CD8-positive, alpha-beta memory T cell (primary cell): ENCODE data around the gene FRMD4A. TPM values are rescaled to one million over a fixed set of nuclear protein-coding genes. Genes with fewer than 3 reads are reported as not detected.

Source experiments
- CTCF ChIA-PET: fragments of 350-600 bp; sonication (Branson Sonifier 250); formaldehyde crosslinking; loops from one replicate; lab custom pipeline; 2021; ENCODE audit warnings: antibody characterized with exemption; lab: Charles Lee
- POLR2A ChIA-PET: fragments of 350-600 bp; sonication (Branson Sonifier 250); formaldehyde crosslinking; loops from one replicate; lab custom pipeline; 2021; ENCODE audit warnings: antibody characterized with exemption; lab: Charles Lee
- DNase-seq, 5 donors: peaks; one replicate each; pipeline versions ENCODE4 v3.0.0 to v3.0.0-alpha.2; 2020 to 2022; ENCODE audit warnings: mixed read lengths in 1 of 5
- H3K27ac ChIP-seq: one replicate; pipeline ENCODE4 v1.7.0; 2013; ENCODE audit warnings: low read depth, mild to moderate bottlenecking, low read length, moderate library complexity
- H3K27me3 ChIP-seq: 2 replicates; pipeline ENCODE4 v1.7.0; 2013; ENCODE audit warnings: low read length, mild to moderate bottlenecking; ENCODE audit not compliant: insufficient read depth, poor library complexity, severe bottlenecking
- H3K36me3 ChIP-seq: 2 replicates; pipeline ENCODE4 v1.7.0; 2013; ENCODE audit warnings: mild to moderate bottlenecking, low read length, moderate library complexity; ENCODE audit not compliant: insufficient read depth
- H3K4me1 ChIP-seq: 2 replicates; pipeline ENCODE4 v1.7.0; 2013; ENCODE audit warnings: mild to moderate bottlenecking, low read length, moderate library complexity; ENCODE audit not compliant: insufficient read depth
- H3K4me3 ChIP-seq: 2 replicates; pipeline ENCODE4 v1.7.0; 2013; ENCODE audit warnings: mild to moderate bottlenecking, low read length
- H3K9me3 ChIP-seq: 2 replicates; pipeline ENCODE4 v1.7.0; 2013; ENCODE audit warnings: mild to moderate bottlenecking, low read length
- H3K27ac Mint-ChIP-seq, 8 donors: one replicate each; pipeline ENCODE4 v1.8.0; 2020 to 2021; ENCODE audit warnings: mixed read lengths in 8 of 8, mild to moderate bottlenecking in 6 of 8, inconsistent platforms in 3 of 8, moderate library complexity in 3 of 8
- H3K27me3 Mint-ChIP-seq, 2 donors: one replicate each; pipeline ENCODE4 v1.8.0; 2020 to 2021; ENCODE audit warnings: mixed read lengths in 2 of 2, mild to moderate bottlenecking in 1 of 2, moderate library complexity in 1 of 2
- H3K36me3 Mint-ChIP-seq, 3 donors: one replicate each; pipeline ENCODE4 v1.8.0; 2020 to 2021; ENCODE audit warnings: mixed read lengths in 3 of 3, inconsistent platforms in 1 of 3, mild to moderate bottlenecking in 1 of 3
- H3K4me1 Mint-ChIP-seq, 3 donors: one replicate each; pipeline ENCODE4 v1.8.0; 2020 to 2021; ENCODE audit warnings: mixed read lengths in 3 of 3, inconsistent platforms in 1 of 3, mild to moderate bottlenecking in 1 of 3
- H3K4me3 Mint-ChIP-seq, 7 donors: one replicate each; pipeline ENCODE4 v1.8.0; 2020 to 2021; ENCODE audit warnings: mixed read lengths in 7 of 7, mild to moderate bottlenecking in 6 of 7, moderate library complexity in 4 of 7, inconsistent platforms in 2 of 7
- H3K9me3 Mint-ChIP-seq, 5 donors: one replicate each; pipeline ENCODE4 v1.8.0; 2020 to 2022; ENCODE audit warnings: mixed read lengths in 5 of 5, mild to moderate bottlenecking in 3 of 5, moderate library complexity in 2 of 5, inconsistent platforms in 1 of 5
- polyA plus RNA-seq: library from polyadenylated mRNA; unstranded; fragments of 300-500 nt; fragmentation: Illumina TruSeq; gene quantifications from one replicate; pipeline ENCODE4 v1.2.3, GENCODE V29; 2021
- total RNA-seq, 2 experiments: library from RNA; stranded (reverse); gene quantifications; one replicate each; pipeline ENCODE4 v1.2.3, GENCODE V29; 2021

The FRMD4A gene
- total and polyA plus RNA-seq, 3 experiments from 2014 or later = 0.21 to 2.7 (median 2.1) TPM

GRCh38 chr10:13617116-13617515 is 713.6 kb downstream of the FRMD4A start:
- no peak overlapping the region for H3K4me3 ChIP-seq
- DNase-seq = no peak
- Mint-ChIP-seq H3K27me3 (no peaks in the 10 kb centered on the region), H3K36me3 (peaks cover 20 to 93% (median 31%) of the 10 kb centered on the region in 3 donors), H3K27ac (no peak overlapping the region), H3K4me3 (no peak overlapping the region), H3K4me1 (peaks cover 0 to 2% (median 0%) of the 10 kb centered on the region in 3 donors), H3K9me3 (no peaks in the 10 kb centered on the region)
- H3K36me3 ChIP-seq = peaks cover 26% of the 10 kb centered on the region
- no peaks in the 10 kb centered on the region for H3K4me1 ChIP-seq
- H3K27me3 ChIP-seq = no peaks in the 10 kb centered on the region
- POLR2A ChIA-PET = no interaction called here
- no peaks in the 10 kb centered on the region for H3K9me3 ChIP-seq
- H3K27ac ChIP-seq = no peak overlapping the region
- CTCF ChIA-PET = interaction anchor here (1.4 kb wide), 1 partner anchor 42 kb away, joined by 3 read pairs; no protein-coding TSS in a partner anchor

- H3K4me3 Mint-ChIP-seq = no peak overlapping the region
- H3K36me3 ChIP-seq = peaks cover 28% of the 10 kb centered on the region
- H3K9me3 ChIP-seq = no peaks in the 10 kb centered on the region
- no peaks in the 10 kb centered on the region for H3K27me3 Mint-ChIP-seq
- H3K27me3 ChIP-seq = no peaks in the 10 kb centered on the region
- peaks cover 0 to 3% (median 0%) of the 10 kb centered on the region in 3 donors for H3K4me1 Mint-ChIP-seq
- peaks cover 20 to 92% (median 35%) of the 10 kb centered on the region in 3 donors for H3K36me3 Mint-ChIP-seq
- no peak overlapping the region for H3K27ac ChIP-seq
- no peak overlapping the region for H3K4me3 ChIP-seq
- no peaks in the 10 kb centered on the region for H3K9me3 Mint-ChIP-seq
- no peak overlapping the region for H3K27ac Mint-ChIP-seq
- ChIA-PET POLR2A (no interaction called here), CTCF (no interaction called here)
- no peaks in the 10 kb centered on the region for H3K4me1 ChIP-seq
- DNase-seq = no peak
These were observed 714.9 kb downstream of the FRMD4A start for GRCh38 chr10:13615650-13616300.

GRCh38 chr10:13614530-13615332 is 716.0 kb downstream of the FRMD4A start:
- CTCF ChIA-PET = no interaction called here
- Histone ChIP-seq H3K4me1 (no peaks in the 10 kb centered on the region), H3K27ac (no peak overlapping the region), H3K4me3 (no peak overlapping the region), H3K27me3 (no peaks in the 10 kb centered on the region), H3K36me3 (peaks cover 32% of the 10 kb centered on the region), H3K9me3 (no peaks in the 10 kb centered on the region)
- no peak for DNase-seq
- H3K4me3 Mint-ChIP-seq = no peak overlapping the region
- H3K4me1 Mint-ChIP-seq = peaks cover 0 to 4% (median 0%) of the 10 kb centered on the region in 3 donors
- no peaks in the 10 kb centered on the region for H3K9me3 Mint-ChIP-seq
- peaks cover 23 to 93% (median 42%) of the 10 kb centered on the region in 3 donors for H3K36me3 Mint-ChIP-seq
- POLR2A ChIA-PET = no interaction called here
- H3K27ac Mint-ChIP-seq = no peak overlapping the region
- H3K27me3 Mint-ChIP-seq = no peaks in the 10 kb centered on the region

GRCh38 chr10:13613519-13613918 is 717.2 kb downstream of the FRMD4A start:
- H3K4me3 ChIP-seq = no peak overlapping the region
- no peak for DNase-seq
- H3K9me3 ChIP-seq = no peaks in the 10 kb centered on the region
- no peak overlapping the region for H3K27ac ChIP-seq
- H3K27me3 ChIP-seq = no peaks in the 10 kb centered on the region
- no peaks in the 10 kb centered on the region for H3K4me1 ChIP-seq
- H3K27ac Mint-ChIP-seq = no peak overlapping the region
- peaks cover 0 to 4% (median 0%) of the 10 kb centered on the region in 3 donors for H3K4me1 Mint-ChIP-seq
- POLR2A ChIA-PET = no interaction called here
- H3K36me3 ChIP-seq = peaks cover 40% of the 10 kb centered on the region
- H3K36me3 Mint-ChIP-seq = peaks cover 23 to 93% (median 43%) of the 10 kb centered on the region in 3 donors
- no peaks in the 10 kb centered on the region for H3K9me3 Mint-ChIP-seq
- no peak overlapping the region for H3K4me3 Mint-ChIP-seq
- CTCF ChIA-PET = interaction anchor here (0.5 kb wide), 1 partner anchor 32 kb away, joined by 3 read pairs; no protein-coding TSS in a partner anchor
- no peaks in the 10 kb centered on the region for H3K27me3 Mint-ChIP-seq

GRCh38 chr10:13612654-13613373 is 717.9 kb downstream of the FRMD4A start:
- H3K4me3 Mint-ChIP-seq = no peak overlapping the region
- peaks cover 21 to 93% (median 42%) of the 10 kb centered on the region in 3 donors for H3K36me3 Mint-ChIP-seq
- H3K27me3 Mint-ChIP-seq = no peaks in the 10 kb centered on the region
- Histone ChIP-seq H3K4me1 (no peaks in the 10 kb centered on the region), H3K27me3 (no peaks in the 10 kb centered on the region), H3K4me3 (no peak overlapping the region), H3K9me3 (no peaks in the 10 kb centered on the region), H3K36me3 (peaks cover 42% of the 10 kb centered on the region), H3K27ac (no peak overlapping the region)
- DNase-seq = no peak
- ChIA-PET CTCF (interaction anchor here (0.5 to 0.7 kb wide), 2 partner anchors 32 to 601 kb away, joined by 3 read pairs; no protein-coding TSS in a partner anchor), POLR2A (no interaction called here)
- no peaks in the 10 kb centered on the region for H3K9me3 Mint-ChIP-seq
- peaks cover 0 to 4% (median 0%) of the 10 kb centered on the region in 3 donors for H3K4me1 Mint-ChIP-seq
- no peak overlapping the region for H3K27ac Mint-ChIP-seq

- Histone ChIP-seq H3K27ac (no peak overlapping the region), H3K4me3 (no peak overlapping the region), H3K36me3 (peaks cover 42% of the 10 kb centered on the region), H3K4me1 (no peaks in the 10 kb centered on the region), H3K9me3 (no peaks in the 10 kb centered on the region), H3K27me3 (no peaks in the 10 kb centered on the region)
- H3K27me3 Mint-ChIP-seq = no peaks in the 10 kb centered on the region
- no peaks in the 10 kb centered on the region for H3K9me3 Mint-ChIP-seq
- H3K4me3 Mint-ChIP-seq = no peak overlapping the region
- H3K36me3 Mint-ChIP-seq = peaks cover 13 to 87% (median 34%) of the 10 kb centered on the region in 3 donors
- H3K4me1 Mint-ChIP-seq = peaks cover 0 to 5% (median 2%) of the 10 kb centered on the region in 3 donors
- DNase-seq = no peak
- ChIA-PET POLR2A (no interaction called here), CTCF (no interaction called here)
- no peak overlapping the region for H3K27ac Mint-ChIP-seq
These were observed 722.4 kb downstream of the FRMD4A start for GRCh38 chr10:13608246-13608853.

GRCh38 chr10:13604357-13605040 is 726.2 kb downstream of the FRMD4A start:
- no peaks in the 10 kb centered on the region for H3K9me3 Mint-ChIP-seq
- H3K27ac ChIP-seq = no peak overlapping the region
- DNase-seq = no peak
- no peaks in the 10 kb centered on the region for H3K27me3 ChIP-seq
- H3K27me3 Mint-ChIP-seq = no peaks in the 10 kb centered on the region
- H3K4me3 ChIP-seq = no peak overlapping the region
- no peak overlapping the region for H3K27ac Mint-ChIP-seq
- ChIA-PET POLR2A (no interaction called here), CTCF (no interaction called here)
- H3K9me3 ChIP-seq = no peaks in the 10 kb centered on the region
- H3K4me3 Mint-ChIP-seq = no peak overlapping the region
- H3K4me1 Mint-ChIP-seq = peaks cover 0 to 6% (median 2%) of the 10 kb centered on the region in 3 donors
- H3K36me3 Mint-ChIP-seq = peaks cover 7 to 78% (median 22%) of the 10 kb centered on the region in 3 donors
- H3K36me3 ChIP-seq = peaks cover 35% of the 10 kb centered on the region
- no peaks in the 10 kb centered on the region for H3K4me1 ChIP-seq
